ENCODE measurements around the gene ASH1L.

- TF ChIP-seq POLR2AphosphoS5 (IDR thresholded peaks at IDR 0.05; ENCODE audit: low read depth, low read length), result no peak
- no peak for TF ChIP-seq TAF1 (IDR thresholded peaks at IDR 0.05; ENCODE audit: low read depth, low read length)
- TF ChIP-seq POLR2A (IDR thresholded peaks at IDR 0.05; ENCODE audit: low read depth, low read length), result no peak
Observed at GRCh38 chr1:155316922-155317321, 245.7 kb downstream of the ASH1L start.

All from GM12891 (cell line).